Sigmoid colon (tissue), 7 donors: ENCODE measurements around the gene ADA. TPM values are rescaled to one million over a fixed set of nuclear protein-coding genes. Genes with fewer than 3 reads are reported as not detected.

ENCODE experiments used
- DNase-seq: peaks from one replicate; pipeline ENCODE4 v3.0.0-alpha.2; 2019
- H3K27ac ChIP-seq, 4 donors: fragments of 200-600 bp; sonication (generic); one replicate each; pipeline ENCODE4 v1.5.1; 2016 to 2019; ENCODE audit warnings: mild to moderate bottlenecking in 1 of 4
- H3K27me3 ChIP-seq, 3 donors: fragments of 200-600 bp; sonication (generic); one replicate each; pipeline ENCODE4 v1.5.1; 2019; ENCODE audit warnings: mild to moderate bottlenecking in 1 of 3
- H3K36me3 ChIP-seq, 4 donors: fragments of 200-600 bp; sonication (generic); one replicate each; pipeline ENCODE4 v1.5.1; 2016 to 2019
- H3K4me1 ChIP-seq, 4 donors: fragments of 200-600 bp; sonication (generic); one replicate each; pipeline ENCODE4 v1.5.1; 2017 to 2019
- H3K4me3 ChIP-seq, 4 donors: fragments of 200-600 bp; sonication (generic); one replicate each; pipeline ENCODE4 v1.5.1; 2017 to 2019; ENCODE audit warnings: mild to moderate bottlenecking in 2 of 4, moderate library complexity in 1 of 4
- H3K9me3 ChIP-seq, 4 donors: fragments of 200-600 bp in 3 of 4; sonication (generic) in 3 of 4; one replicate each; pipeline versions ENCODE4 v1.5.1 to v1.6.1; 2013 to 2019
- CTCF ChIP-seq, 4 experiments: fragments of 450-650 bp in 3 of 4; fragments of 200-600 bp in 1 of 4; IDR thresholded peaks; one replicate each; pipeline ENCODE4 v1.5.1; 2016 to 2019; ENCODE audit warnings: antibody characterized with exemption in 4 of 4, mild to moderate bottlenecking in 3 of 4, moderate library complexity in 2 of 4
- EP300 ChIP-seq, 4 donors: sonication (generic); formaldehyde crosslinking; IDR thresholded peaks; one replicate each; pipeline ENCODE4 v1.6.1; 2017; ENCODE audit warnings: antibody characterized with exemption in 4 of 4
- POLR2A ChIP-seq, 2 donors: fragments of 450-650 bp; IDR thresholded peaks; one replicate each; pipeline ENCODE4 v1.6.1; 2016; ENCODE audit warnings: antibody characterized with exemption in 2 of 2, mild to moderate bottlenecking in 2 of 2, moderate library complexity in 2 of 2
- POLR2AphosphoS5 ChIP-seq, 4 donors: sonication (generic); formaldehyde crosslinking; IDR thresholded peaks; one replicate each; pipeline ENCODE4 v1.6.1; 2017; ENCODE audit warnings: antibody characterized with exemption in 4 of 4
- WGBS, 2 donors: extraction: QIAGEN DNeasy Blood & Tissue Kit; methylation state at CpG; one replicate each; pipeline ENCODE4 v1.1.7; 2013; 5-methylcytosine and 5-hydroxymethylcytosine counted together
- intact Hi-C: fragments of 100-400 bp; cut with DNase I; formaldehyde crosslinking; loops from one replicate; pipeline ENCODE4 v1.15.1; 2023
- polyA plus RNA-seq, 3 donors: library from polyadenylated mRNA; stranded (reverse); fragments of 200-250 nt; gene quantifications; one replicate each; pipeline ENCODE4 v1.2.3, GENCODE V29; 2013
- total RNA-seq, 4 donors: library from RNA; depleted of rRNA; stranded (reverse); fragments of >200 nt; gene quantifications; one replicate each; pipeline ENCODE4 v1.1.0, GENCODE V29; 2016
- donor health status: healthy with polysubstance abuse.
- donor health status: Bipolar disorder and iron deficiency.
- donor health status: healthy.

ADA gene
- total and polyA plus RNA-seq, 7 donors, result 2.5 to 17.1 (median 11.1) TPM

GRCh38 chr20:44688053-44688625, 36.6 kb upstream of the ADA start:
- H3K27me3 ChIP-seq, result no peaks in the 10 kb centered on the region
- no peak overlapping the region for H3K4me3 ChIP-seq
- WGBS, 2 donors, result 30 to 72% methylated on average over 7 of the region's 7 CpGs
- DNase-seq, result no peak
- no peaks in the 10 kb centered on the region for H3K36me3 ChIP-seq
- H3K4me1 ChIP-seq, result peaks cover 0 to 17% (median 9%) of the 10 kb centered on the region in 4 donors
- no peaks in the 10 kb centered on the region for H3K9me3 ChIP-seq
- H3K27ac ChIP-seq, result no peak overlapping the region
- intact Hi-C loops, result no loop called here
- TF ChIP-seq POLR2AphosphoS5 (IDR thresholded peaks at IDR 0.05), result no peak
- no peak for TF ChIP-seq CTCF (IDR thresholded peaks at IDR 0.05)
- TF ChIP-seq POLR2A (IDR thresholded peaks at IDR 0.05), result no peak
- no peak for TF ChIP-seq EP300 (IDR thresholded peaks at IDR 0.05)

- no peak overlapping the region for H3K27ac ChIP-seq
- TF ChIP-seq CTCF (IDR thresholded peaks at IDR 0.05), result no peak
- no peak for TF ChIP-seq EP300 (IDR thresholded peaks at IDR 0.05)
- TF ChIP-seq POLR2AphosphoS5 (IDR thresholded peaks at IDR 0.05), result no peak
- no peak for TF ChIP-seq POLR2A (IDR thresholded peaks at IDR 0.05)
- H3K36me3 ChIP-seq, result no peaks in the 10 kb centered on the region
- intact Hi-C loops, result no loop called here
- DNase-seq, result no peak
- no peaks in the 10 kb centered on the region for H3K27me3 ChIP-seq
- H3K4me1 ChIP-seq, result peaks cover 0 to 9% (median 0%) of the 10 kb centered on the region in 4 donors
- H3K4me3 ChIP-seq, result no peak overlapping the region
- H3K9me3 ChIP-seq, result no peaks in the 10 kb centered on the region
- 80 to 90% methylated on average over 4 of the region's 4 CpGs for WGBS, 2 donors
These were observed 35.4 kb upstream of the ADA start for GRCh38 chr20:44686934-44687333.

GRCh38 chr20:44684047-44684967, 32.8 kb upstream of the ADA start:
- intact Hi-C loops, result loop anchor here (1.0 to 2.0 kb wide), 2 partner anchors 183 to 300 kb away; no protein-coding TSS in a partner anchor
- WGBS, 2 donors, result 76 to 82% methylated on average over 6 of the region's 6 CpGs

GRCh38 chr20:44683263-44684046, 32.0 kb upstream of the ADA start:
- Histone ChIP-seq H3K4me1 (peaks cover 0 to 9% (median 0%) of the 10 kb centered on the region in 4 donors), H3K36me3 (no peaks in the 10 kb centered on the region), H3K9me3 (no peaks in the 10 kb centered on the region), H3K27ac (no peak overlapping the region), H3K27me3 (no peaks in the 10 kb centered on the region), H3K4me3 (no peak overlapping the region)
- TF ChIP-seq EP300 (IDR thresholded peaks at IDR 0.05) (no peak), CTCF (IDR thresholded peaks at IDR 0.05) (peak in 2 of 4 experiments; percentile 42 to 57), POLR2A (IDR thresholded peaks at IDR 0.05) (no peak)
- 63 to 65% methylated on average over 10 of the region's 10 CpGs for WGBS, 2 donors
- intact Hi-C loops, result loop anchor here (1.0 to 2.0 kb wide), 2 partner anchors 184 to 299 kb away; no protein-coding TSS in a partner anchor
- no peak for DNase-seq

More at GRCh38 chr20:44684047-44684967, 32.8 kb upstream of the ADA start:
- H3K9me3 ChIP-seq, result no peaks in the 10 kb centered on the region
- no peaks in the 10 kb centered on the region for H3K27me3 ChIP-seq
- no peaks in the 10 kb centered on the region for H3K36me3 ChIP-seq
- DNase-seq, result no peak
- no peak overlapping the region for H3K4me3 ChIP-seq
- H3K4me1 ChIP-seq, result peaks cover 0 to 9% (median 0%) of the 10 kb centered on the region in 4 donors
- TF ChIP-seq CTCF (IDR thresholded peaks at IDR 0.05) (no peak), POLR2AphosphoS5 (IDR thresholded peaks at IDR 0.05) (no peak)
- no peak overlapping the region for H3K27ac ChIP-seq
